ENCODE data around the gene PPIL4.

Gene PPIL4

GRCh38 chr6:149545754-149546471, at the start of gene PPIL4:
PPIL4 (minus strand) TSS chr6:149546043; CDS start chr6:149546005, 38 bp downstream.
- peak; percentile 95 for DNase-seq (ENCODE audit: low read depth in 2 of 2)

- no peak for DNase-seq (ENCODE audit: low read depth in 2 of 2)
Observed at GRCh38 chr6:149593408-149593807, 47.6 kb upstream of the PPIL4 start.

- no peak for DNase-seq (ENCODE audit: low read depth in 2 of 2)
Observed at GRCh38 chr6:149592983-149593382, 47.1 kb upstream of the PPIL4 start.

- DNase-seq (ENCODE audit: low read depth in 2 of 2) = no peak
Observed at GRCh38 chr6:149586149-149586548, 40.3 kb upstream of the PPIL4 start.

- no peak for DNase-seq (ENCODE audit: low read depth in 2 of 2)
Observed at GRCh38 chr6:149581349-149581748, 35.5 kb upstream of the PPIL4 start.

GRCh38 chr6:149580880-149581279, 35.0 kb upstream of the PPIL4 start:
- DNase-seq (ENCODE audit: low read depth in 2 of 2) = no peak

GRCh38 chr6:149567945-149568585, 22.2 kb upstream of the PPIL4 start:
- no peak for DNase-seq (ENCODE audit: low read depth in 2 of 2)

- no peak for DNase-seq (ENCODE audit: low read depth in 2 of 2)
Observed at GRCh38 chr6:149567194-149567586, 21.3 kb upstream of the PPIL4 start.

- DNase-seq (ENCODE audit: low read depth in 2 of 2) = peak; percentile 22 to 24
Observed at GRCh38 chr6:149566410-149567193, 20.8 kb upstream of the PPIL4 start.

- peak; percentile 90 to 93 for DNase-seq (ENCODE audit: low read depth in 2 of 2)
Observed at GRCh38 chr6:149565527-149566409, 19.9 kb upstream of the PPIL4 start, which contains the start of gene GINM1. GINM1 (plus strand) TSS chr6:149566375; CDS start chr6:149566415, 40 bp downstream.

GRCh38 chr6:149563928-149564325, 18.1 kb upstream of the PPIL4 start:
- DNase-seq (ENCODE audit: low read depth in 2 of 2) = no peak

- DNase-seq (ENCODE audit: low read depth in 2 of 2) = no peak
Observed at GRCh38 chr6:149563203-149563927, 17.5 kb upstream of the PPIL4 start.

- no peak for DNase-seq (ENCODE audit: low read depth in 2 of 2)
Observed at GRCh38 chr6:149560736-149561135, 14.9 kb upstream of the PPIL4 start.

GRCh38 chr6:149559389-149559788, 13.5 kb upstream of the PPIL4 start:
- no peak for DNase-seq (ENCODE audit: low read depth in 2 of 2)

GRCh38 chr6:149558029-149558428, 12.2 kb upstream of the PPIL4 start:
- no peak for DNase-seq (ENCODE audit: low read depth in 2 of 2)

GRCh38 chr6:149551920-149552319, 6.1 kb upstream of the PPIL4 start:
- DNase-seq (ENCODE audit: low read depth in 2 of 2) = no peak

GRCh38 chr6:149545258-149545753, 537 bp downstream of the PPIL4 start:
- peak; percentile 15 to 22 for DNase-seq (ENCODE audit: low read depth in 2 of 2)

GRCh38 chr6:149544646-149545257, 1.1 kb downstream of the PPIL4 start:
- no peak for DNase-seq (ENCODE audit: low read depth in 2 of 2)

GRCh38 chr6:149541139-149541538, 4.7 kb downstream of the PPIL4 start:
- no peak for DNase-seq (ENCODE audit: low read depth in 2 of 2)

GRCh38 chr6:149534742-149535141, 11.1 kb downstream of the PPIL4 start:
- no peak for DNase-seq (ENCODE audit: low read depth in 2 of 2)
